A549 treated with DMSO at 1 μM for 4 hours (cell line): Measurements from ENCODE around the gene HSFX4. TPM values are rescaled to one million over a fixed set of nuclear protein-coding genes. Genes with fewer than 3 reads are reported as not detected.

Experiments
- total RNA-seq: library from RNA; stranded (reverse); fragments of 200-300 nt; extraction: Qiagen RNA extraction; gene quantifications from 5 replicates; pipeline ENCODE4 v1.2.3, GENCODE V29; 2022; ENCODE audit warnings: low read depth

The HSFX4 gene
- total RNA-seq, result not detected in 5 replicates

GRCh38 chrX:149929400-149929799, at the start of gene HSFX4:
Gene HSFX4, plus strand, starts transcription at chrX:149929573. Its CDS starts 72 bp downstream, at chrX:149929645.

GRCh38 chrX:149881081-149881711, 48.2 kb upstream of the HSFX4 start, which contains the start of gene MAGEA8:
Gene MAGEA8, plus strand, starts transcription at chrX:149881183. Its CDS starts 3,090 bp downstream, at chrX:149884273.

GRCh38 chrX:149938427-149938880, 9.1 kb downstream of the HSFX4 start, which contains the start of gene EOLA2:
Gene EOLA2, minus strand, starts transcription at chrX:149938491. Its CDS starts 4,617 bp downstream, at chrX:149933874.

Other genes starting within 250 kb of the HSFX4 start
- gene MAGEA11, start 217.5 kb upstream of the HSFX4 start, total RNA-seq, result not detected in 5 replicates
- 0.28 to 0.48 TPM (median 0.32 TPM) in 4 of 5 replicates, not detected in the other for gene HSFX1, start 155.5 kb upstream of the HSFX4 start, total RNA-seq
- gene MAGEA9, start 147.6 kb upstream of the HSFX4 start, total RNA-seq, result not detected in 5 replicates
- gene MAGEA8, start 48.4 kb upstream of the HSFX4 start, total RNA-seq, result not detected in 5 replicates
- 54.4 to 58.8 TPM (median 57.0 TPM) in 5 replicates for gene EOLA2, start 8.9 kb downstream of the HSFX4 start, total RNA-seq